ENCODE measurements around the gene ESRRB. TPM values are rescaled to one million over a fixed set of nuclear protein-coding genes. Genes with fewer than 3 reads are reported as not detected.

ESRRB gene
- total RNA-seq, 1 experiment from 2014 or later: 1.6 TPM

DNA sequence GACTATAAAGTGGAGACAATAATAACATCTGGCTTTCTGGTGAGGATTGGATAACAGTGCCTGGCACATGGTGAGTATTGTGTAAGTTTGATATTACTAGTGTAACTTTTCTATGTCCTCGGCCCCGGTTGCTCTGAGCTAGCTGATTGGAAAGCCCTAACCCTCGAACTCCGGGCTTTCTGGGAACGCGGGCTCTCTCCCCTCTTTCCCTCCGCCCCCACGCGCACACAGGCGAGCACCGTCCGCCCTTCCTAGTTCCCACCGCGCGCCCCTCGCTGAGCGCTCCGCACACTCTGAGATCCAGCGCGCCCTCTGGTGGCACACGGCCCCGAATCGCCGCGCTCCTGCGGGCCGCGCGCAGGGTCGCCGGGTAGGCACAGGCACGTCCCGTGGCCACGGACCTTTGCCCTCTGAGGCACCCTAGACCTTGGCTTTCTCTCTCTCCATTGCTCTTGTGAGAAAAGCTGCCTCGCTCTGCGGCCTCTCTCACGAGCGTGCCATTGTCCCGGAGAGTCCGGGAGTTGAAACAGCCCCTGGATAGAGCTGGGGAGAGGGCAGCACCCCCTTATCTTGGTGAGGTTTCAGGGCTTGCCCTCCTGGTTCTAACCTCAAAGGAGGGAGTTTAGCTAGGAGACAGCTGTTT is 23.2 kb upstream of the ESRRB start (continued):
- TF ChIP-seq SOX15 (CRISPR knock-in tag; IDR thresholded peaks at IDR 0.05): no peak
- TF ChIP-seq, protein P1, sequence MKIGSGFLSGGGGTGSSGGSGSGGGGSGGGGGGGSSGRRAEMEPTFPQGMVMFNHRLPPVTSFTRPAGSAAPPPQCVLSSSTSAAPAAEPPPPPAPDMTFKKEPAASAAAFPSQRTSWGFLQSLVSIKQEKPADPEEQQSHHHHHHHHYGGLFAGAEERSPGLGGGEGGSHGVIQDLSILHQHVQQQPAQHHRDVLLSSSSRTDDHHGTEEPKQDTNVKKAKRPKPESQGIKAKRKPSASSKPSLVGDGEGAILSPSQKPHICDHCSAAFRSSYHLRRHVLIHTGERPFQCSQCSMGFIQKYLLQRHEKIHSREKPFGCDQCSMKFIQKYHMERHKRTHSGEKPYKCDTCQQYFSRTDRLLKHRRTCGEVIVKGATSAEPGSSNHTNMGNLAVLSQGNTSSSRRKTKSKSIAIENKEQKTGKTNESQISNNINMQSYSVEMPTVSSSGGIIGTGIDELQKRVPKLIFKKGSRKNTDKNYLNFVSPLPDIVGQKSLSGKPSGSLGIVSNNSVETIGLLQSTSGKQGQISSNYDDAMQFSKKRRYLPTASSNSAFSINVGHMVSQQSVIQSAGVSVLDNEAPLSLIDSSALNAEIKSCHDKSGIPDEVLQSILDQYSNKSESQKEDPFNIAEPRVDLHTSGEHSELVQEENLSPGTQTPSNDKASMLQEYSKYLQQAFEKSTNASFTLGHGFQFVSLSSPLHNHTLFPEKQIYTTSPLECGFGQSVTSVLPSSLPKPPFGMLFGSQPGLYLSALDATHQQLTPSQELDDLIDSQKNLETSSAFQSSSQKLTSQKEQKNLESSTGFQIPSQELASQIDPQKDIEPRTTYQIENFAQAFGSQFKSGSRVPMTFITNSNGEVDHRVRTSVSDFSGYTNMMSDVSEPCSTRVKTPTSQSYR (CRISPR knock-in tag; IDR thresholded peaks at IDR 0.05): no peak
- TF ChIP-seq, protein P2, sequence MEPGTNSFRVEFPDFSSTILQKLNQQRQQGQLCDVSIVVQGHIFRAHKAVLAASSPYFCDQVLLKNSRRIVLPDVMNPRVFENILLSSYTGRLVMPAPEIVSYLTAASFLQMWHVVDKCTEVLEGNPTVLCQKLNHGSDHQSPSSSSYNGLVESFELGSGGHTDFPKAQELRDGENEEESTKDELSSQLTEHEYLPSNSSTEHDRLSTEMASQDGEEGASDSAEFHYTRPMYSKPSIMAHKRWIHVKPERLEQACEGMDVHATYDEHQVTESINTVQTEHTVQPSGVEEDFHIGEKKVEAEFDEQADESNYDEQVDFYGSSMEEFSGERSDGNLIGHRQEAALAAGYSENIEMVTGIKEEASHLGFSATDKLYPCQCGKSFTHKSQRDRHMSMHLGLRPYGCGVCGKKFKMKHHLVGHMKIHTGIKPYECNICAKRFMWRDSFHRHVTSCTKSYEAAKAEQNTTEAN (CRISPR knock-in tag; IDR thresholded peaks at IDR 0.05): no peak
- TF ChIP-seq, protein P3, sequence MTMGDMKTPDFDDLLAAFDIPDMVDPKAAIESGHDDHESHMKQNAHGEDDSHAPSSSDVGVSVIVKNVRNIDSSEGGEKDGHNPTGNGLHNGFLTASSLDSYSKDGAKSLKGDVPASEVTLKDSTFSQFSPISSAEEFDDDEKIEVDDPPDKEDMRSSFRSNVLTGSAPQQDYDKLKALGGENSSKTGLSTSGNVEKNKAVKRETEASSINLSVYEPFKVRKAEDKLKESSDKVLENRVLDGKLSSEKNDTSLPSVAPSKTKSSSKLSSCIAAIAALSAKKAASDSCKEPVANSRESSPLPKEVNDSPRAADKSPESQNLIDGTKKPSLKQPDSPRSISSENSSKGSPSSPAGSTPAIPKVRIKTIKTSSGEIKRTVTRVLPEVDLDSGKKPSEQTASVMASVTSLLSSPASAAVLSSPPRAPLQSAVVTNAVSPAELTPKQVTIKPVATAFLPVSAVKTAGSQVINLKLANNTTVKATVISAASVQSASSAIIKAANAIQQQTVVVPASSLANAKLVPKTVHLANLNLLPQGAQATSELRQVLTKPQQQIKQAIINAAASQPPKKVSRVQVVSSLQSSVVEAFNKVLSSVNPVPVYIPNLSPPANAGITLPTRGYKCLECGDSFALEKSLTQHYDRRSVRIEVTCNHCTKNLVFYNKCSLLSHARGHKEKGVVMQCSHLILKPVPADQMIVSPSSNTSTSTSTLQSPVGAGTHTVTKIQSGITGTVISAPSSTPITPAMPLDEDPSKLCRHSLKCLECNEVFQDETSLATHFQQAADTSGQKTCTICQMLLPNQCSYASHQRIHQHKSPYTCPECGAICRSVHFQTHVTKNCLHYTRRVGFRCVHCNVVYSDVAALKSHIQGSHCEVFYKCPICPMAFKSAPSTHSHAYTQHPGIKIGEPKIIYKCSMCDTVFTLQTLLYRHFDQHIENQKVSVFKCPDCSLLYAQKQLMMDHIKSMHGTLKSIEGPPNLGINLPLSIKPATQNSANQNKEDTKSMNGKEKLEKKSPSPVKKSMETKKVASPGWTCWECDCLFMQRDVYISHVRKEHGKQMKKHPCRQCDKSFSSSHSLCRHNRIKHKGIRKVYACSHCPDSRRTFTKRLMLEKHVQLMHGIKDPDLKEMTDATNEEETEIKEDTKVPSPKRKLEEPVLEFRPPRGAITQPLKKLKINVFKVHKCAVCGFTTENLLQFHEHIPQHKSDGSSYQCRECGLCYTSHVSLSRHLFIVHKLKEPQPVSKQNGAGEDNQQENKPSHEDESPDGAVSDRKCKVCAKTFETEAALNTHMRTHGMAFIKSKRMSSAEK (CRISPR knock-in tag; IDR thresholded peaks at IDR 0.05; ENCODE audit: borderline replicate concordance): no peak
- TF ChIP-seq, protein P4, sequence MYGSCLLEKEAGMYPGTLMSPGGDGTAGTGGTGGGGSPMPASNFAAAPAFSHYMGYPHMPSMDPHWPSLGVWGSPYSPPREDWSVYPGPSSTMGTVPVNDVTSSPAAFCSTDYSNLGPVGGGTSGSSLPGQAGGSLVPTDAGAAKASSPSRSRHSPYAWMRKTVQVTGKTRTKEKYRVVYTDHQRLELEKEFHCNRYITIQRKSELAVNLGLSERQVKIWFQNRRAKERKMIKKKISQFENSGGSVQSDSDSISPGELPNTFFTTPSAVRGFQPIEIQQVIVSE (CRISPR knock-in tag; IDR thresholded peaks at IDR 0.05; ENCODE audit: borderline replicate concordance): no peak

DNA sequence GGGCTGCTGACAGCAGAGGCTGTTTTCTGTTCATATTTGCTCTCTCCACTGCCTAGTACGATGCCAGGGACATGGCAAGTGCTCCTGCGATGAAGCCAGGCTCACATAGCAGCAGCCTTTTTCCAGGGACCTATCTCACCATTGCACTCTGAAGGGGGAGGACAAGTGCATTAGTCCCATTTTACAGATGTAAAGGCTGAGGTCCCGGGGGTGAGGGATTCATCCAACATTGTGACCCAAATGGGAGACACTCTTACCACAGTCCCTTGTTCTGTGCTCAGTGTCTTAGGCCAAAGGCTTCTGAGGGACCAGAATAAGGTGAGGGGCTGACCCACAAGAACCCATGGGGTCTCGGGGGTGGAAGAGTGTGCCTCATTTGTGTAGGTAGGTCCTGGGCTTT is 21.6 kb upstream of the ESRRB start:
- DNase-seq (ENCODE audit: low spot score) (no peak), ATAC-seq (no peak)
- CTCF ChIA-PET: interaction anchor here (0.6 to 2.5 kb wide), 3 partner anchors 33 to 293 kb away, joined by 3 to 24 read pairs (median 4); no protein-coding TSS in a partner anchor
- Mint-ChIP-seq H3K27ac (no peak overlapping the region), H3K36me3 (no peaks in the 10 kb centered on the region), H3K4me3 (no peak overlapping the region), H3K27me3 (ENCODE audit: low read depth) (peaks cover 36% of the 10 kb centered on the region), H3K9me3 (no peaks in the 10 kb centered on the region), H3K4me1 (peaks cover 15% of the 10 kb centered on the region)
- POLR2A ChIA-PET: no interaction called here
- TF ChIP-seq SMAD4 (CRISPR knock-in tag; IDR thresholded peaks at IDR 0.05): no peak
- TF ChIP-seq IRF1 (CRISPR knock-in tag; IDR thresholded peaks at IDR 0.05): no peak
- TF ChIP-seq ZNF396 (CRISPR knock-in tag; IDR thresholded peaks at IDR 0.05; ENCODE audit: borderline replicate concordance): no peak
- TF ChIP-seq, protein P5, sequence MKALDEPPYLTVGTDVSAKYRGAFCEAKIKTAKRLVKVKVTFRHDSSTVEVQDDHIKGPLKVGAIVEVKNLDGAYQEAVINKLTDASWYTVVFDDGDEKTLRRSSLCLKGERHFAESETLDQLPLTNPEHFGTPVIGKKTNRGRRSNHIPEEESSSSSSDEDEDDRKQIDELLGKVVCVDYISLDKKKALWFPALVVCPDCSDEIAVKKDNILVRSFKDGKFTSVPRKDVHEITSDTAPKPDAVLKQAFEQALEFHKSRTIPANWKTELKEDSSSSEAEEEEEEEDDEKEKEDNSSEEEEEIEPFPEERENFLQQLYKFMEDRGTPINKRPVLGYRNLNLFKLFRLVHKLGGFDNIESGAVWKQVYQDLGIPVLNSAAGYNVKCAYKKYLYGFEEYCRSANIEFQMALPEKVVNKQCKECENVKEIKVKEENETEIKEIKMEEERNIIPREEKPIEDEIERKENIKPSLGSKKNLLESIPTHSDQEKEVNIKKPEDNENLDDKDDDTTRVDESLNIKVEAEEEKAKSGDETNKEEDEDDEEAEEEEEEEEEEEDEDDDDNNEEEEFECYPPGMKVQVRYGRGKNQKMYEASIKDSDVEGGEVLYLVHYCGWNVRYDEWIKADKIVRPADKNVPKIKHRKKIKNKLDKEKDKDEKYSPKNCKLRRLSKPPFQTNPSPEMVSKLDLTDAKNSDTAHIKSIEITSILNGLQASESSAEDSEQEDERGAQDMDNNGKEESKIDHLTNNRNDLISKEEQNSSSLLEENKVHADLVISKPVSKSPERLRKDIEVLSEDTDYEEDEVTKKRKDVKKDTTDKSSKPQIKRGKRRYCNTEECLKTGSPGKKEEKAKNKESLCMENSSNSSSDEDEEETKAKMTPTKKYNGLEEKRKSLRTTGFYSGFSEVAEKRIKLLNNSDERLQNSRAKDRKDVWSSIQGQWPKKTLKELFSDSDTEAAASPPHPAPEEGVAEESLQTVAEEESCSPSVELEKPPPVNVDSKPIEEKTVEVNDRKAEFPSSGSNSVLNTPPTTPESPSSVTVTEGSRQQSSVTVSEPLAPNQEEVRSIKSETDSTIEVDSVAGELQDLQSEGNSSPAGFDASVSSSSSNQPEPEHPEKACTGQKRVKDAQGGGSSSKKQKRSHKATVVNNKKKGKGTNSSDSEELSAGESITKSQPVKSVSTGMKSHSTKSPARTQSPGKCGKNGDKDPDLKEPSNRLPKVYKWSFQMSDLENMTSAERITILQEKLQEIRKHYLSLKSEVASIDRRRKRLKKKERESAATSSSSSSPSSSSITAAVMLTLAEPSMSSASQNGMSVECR (CRISPR knock-in tag; IDR thresholded peaks at IDR 0.05; ENCODE audit: borderline replicate concordance): no peak
- TF ChIP-seq ZNF121 (CRISPR knock-in tag; IDR thresholded peaks at IDR 0.05): no peak
- no peak for TF ChIP-seq TEAD1 (CRISPR knock-in tag; IDR thresholded peaks at IDR 0.05)
- TF ChIP-seq, protein P6, sequence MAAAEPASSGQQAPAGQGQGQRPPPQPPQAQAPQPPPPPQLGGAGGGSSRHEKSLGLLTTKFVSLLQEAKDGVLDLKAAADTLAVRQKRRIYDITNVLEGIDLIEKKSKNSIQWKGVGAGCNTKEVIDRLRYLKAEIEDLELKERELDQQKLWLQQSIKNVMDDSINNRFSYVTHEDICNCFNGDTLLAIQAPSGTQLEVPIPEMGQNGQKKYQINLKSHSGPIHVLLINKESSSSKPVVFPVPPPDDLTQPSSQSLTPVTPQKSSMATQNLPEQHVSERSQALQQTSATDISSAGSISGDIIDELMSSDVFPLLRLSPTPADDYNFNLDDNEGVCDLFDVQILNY (CRISPR knock-in tag; IDR thresholded peaks at IDR 0.05): no peak
- TF ChIP-seq RELA (CRISPR knock-in tag; IDR thresholded peaks at IDR 0.05; ENCODE audit: borderline replicate concordance): no peak
- TF ChIP-seq PRDM15 (CRISPR knock-in tag; IDR thresholded peaks at IDR 0.05): no peak
- no peak for TF ChIP-seq SOX15 (CRISPR knock-in tag; IDR thresholded peaks at IDR 0.05)
- TF ChIP-seq JAZF1 (CRISPR knock-in tag; IDR thresholded peaks at IDR 0.05): no peak
- no peak for TF ChIP-seq MXD4 (CRISPR knock-in tag; IDR thresholded peaks at IDR 0.05; ENCODE audit: borderline replicate concordance)

All from WTC11 (cell line).